BJ (cell line): Measurements from ENCODE around the gene ADAMTS7. TPM values are rescaled to one million over a fixed set of nuclear protein-coding genes. Genes with fewer than 3 reads are reported as not detected.
"Not testable (repeated sequence)": the region's sequence is repeated elsewhere in the genome, so short reads cannot be mapped to it uniquely, and the experiment has no call there.

Source experiments
- CTCF ChIA-PET: fragments of 350-600 bp; formaldehyde crosslinking; extraction: SDS; loops from one replicate; lab custom pipeline; 2021; ENCODE audit warnings: antibody characterized with exemption, inconsistent platforms; lab: Yijun Ruan, JAX
- POLR2A ChIA-PET: fragments of 300-600 bp; sonication (Branson Sonifier 250); formaldehyde crosslinking; extraction: SDS; loops from one replicate; lab custom pipeline; 2021; ENCODE audit warnings: antibody characterized with exemption; lab: Charles Lee
- DNase-seq: peaks from one replicate; pipeline ENCODE4 v3.0.0-alpha.2; 2011; ENCODE audit warnings: low read depth
- H3K27me3 ChIP-seq: 2 replicates; pipeline ENCODE4 v1.6.0; 2011; ENCODE audit warnings: low read length; ENCODE audit not compliant: control insufficient read depth, insufficient read depth
- H3K36me3 ChIP-seq: 2 replicates; pipeline ENCODE4 v1.5.1; 2011; ENCODE audit warnings: low read length; ENCODE audit not compliant: control insufficient read depth, insufficient read depth
- H3K4me3 ChIP-seq: 2 replicates; pipeline ENCODE4 v1.5.1; 2011; ENCODE audit warnings: low read depth, mild to moderate bottlenecking, control low read depth, low read length
- CTCF ChIP-seq: IDR thresholded peaks from 2 replicates; pipeline ENCODE4 v1.5.1; 2011; ENCODE audit warnings: low read depth, mild to moderate bottlenecking, control low read depth, inconsistent platforms, low read length, moderate library complexity; ENCODE audit not compliant: insufficient read depth
- polyA plus RNA-seq: library from polyadenylated mRNA; depleted of rRNA; stranded (reverse); fragments of >200 nt; gene quantifications from 2 replicates; pipeline ENCODE4 v1.2.3, GENCODE V29; 2011

ADAMTS7 gene
- polyA plus RNA-seq, 1 experiment, result 9.6 TPM

GRCh38 chr15:78767331-78767951 lies 43.8 kb downstream of the ADAMTS7 start:
- H3K27me3 ChIP-seq, result no peaks in the 10 kb centered on the region
- ChIA-PET POLR2A (interaction anchor here (0.6 kb wide), 1 partner anchor 176 kb away, joined by 3 read pairs; no protein-coding TSS in a partner anchor), CTCF (no interaction called here)
- no peak for DNase-seq
- no peak overlapping the region for H3K4me3 ChIP-seq
- no peak for TF ChIP-seq CTCF
- no peaks in the 10 kb centered on the region for H3K36me3 ChIP-seq

- POLR2A ChIA-PET, CTCF ChIA-PET: not testable (repeated sequence)
Measured at GRCh38 chr15:78766641-78767071, 44.6 kb downstream of the ADAMTS7 start.

GRCh38 chr15:78766041-78766440 lies 45.2 kb downstream of the ADAMTS7 start:
- H3K27me3 ChIP-seq, result no peaks in the 10 kb centered on the region
- CTCF ChIA-PET, result no interaction called here
- no peak overlapping the region for H3K4me3 ChIP-seq
- no peaks in the 10 kb centered on the region for H3K36me3 ChIP-seq
- POLR2A ChIA-PET, result no interaction called here
- DNase-seq, result no peak
- no peak for TF ChIP-seq CTCF

More at GRCh38 chr15:78766641-78767071, 44.6 kb downstream of the ADAMTS7 start:
- not testable (repeated sequence) for H3K36me3 ChIP-seq, H3K27me3 ChIP-seq, DNase-seq, H3K4me3 ChIP-seq

- H3K36me3 ChIP-seq, H3K27me3 ChIP-seq, CTCF ChIA-PET, H3K4me3 ChIP-seq, POLR2A ChIA-PET, DNase-seq: not testable (repeated sequence)
Measured at GRCh38 chr15:78765154-78765860, 46.0 kb downstream of the ADAMTS7 start.

GRCh38 chr15:78764340-78765153 lies 46.7 kb downstream of the ADAMTS7 start:
- CTCF ChIA-PET, POLR2A ChIA-PET, H3K36me3 ChIP-seq, H3K4me3 ChIP-seq, H3K27me3 ChIP-seq, DNase-seq: not testable (repeated sequence)

GRCh38 chr15:78763796-78764241 lies 47.4 kb downstream of the ADAMTS7 start:
- DNase-seq, result no peak
- ChIA-PET CTCF (no interaction called here), POLR2A (no interaction called here)
- no peaks in the 10 kb centered on the region for H3K27me3 ChIP-seq
- no peak overlapping the region for H3K4me3 ChIP-seq
- H3K36me3 ChIP-seq, result no peaks in the 10 kb centered on the region
- no peak for TF ChIP-seq CTCF
